GM21529 (cell line): ENCODE measurements around the gene SKP1.

Experiments
- ATAC-seq: cut with Tn5 transposase; IDR thresholded peaks from one replicate; pipeline ENCODE4 v1.9.1; 2021; ENCODE audit not compliant: unreplicated experiment

The SKP1 gene

GRCh38 chr5:134143944-134144941 lies 32.5 kb downstream of the SKP1 start:
- ATAC-seq: no peak

DNA sequence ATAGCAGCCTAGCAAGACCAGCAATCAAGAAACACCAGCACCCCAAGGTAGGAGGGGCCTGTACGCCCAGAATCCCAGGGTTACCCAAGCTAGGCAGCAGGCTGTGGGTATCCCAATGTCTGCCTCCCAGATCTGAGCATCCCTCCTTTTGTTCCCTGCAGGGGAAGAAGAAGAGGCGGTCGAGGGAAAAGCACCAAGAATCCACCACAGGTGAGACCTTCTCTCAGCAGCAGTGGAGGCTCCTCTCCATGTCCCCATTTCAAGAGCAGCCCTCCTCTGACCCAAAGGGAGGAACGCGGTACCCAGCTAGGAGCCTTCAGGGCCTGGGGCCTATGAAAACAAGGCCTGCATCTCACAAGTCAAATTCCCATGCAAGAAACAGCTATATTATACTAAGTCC lies 33.3 kb downstream of the SKP1 start:
- no peak for ATAC-seq

GRCh38 chr5:134142806-134143205 lies 33.9 kb downstream of the SKP1 start:
- ATAC-seq: no peak

GRCh38 chr5:134142052-134142451 lies 34.7 kb downstream of the SKP1 start:
- no peak for ATAC-seq

- ATAC-seq: no peak
These were observed 35.3 kb downstream of the SKP1 start for GRCh38 chr5:134141331-134142050.

GRCh38 chr5:134140530-134141201 lies 36.1 kb downstream of the SKP1 start:
- peak; percentile 52 for ATAC-seq

- no peak for ATAC-seq
These were observed 36.8 kb downstream of the SKP1 start for GRCh38 chr5:134139891-134140469.

DNA sequence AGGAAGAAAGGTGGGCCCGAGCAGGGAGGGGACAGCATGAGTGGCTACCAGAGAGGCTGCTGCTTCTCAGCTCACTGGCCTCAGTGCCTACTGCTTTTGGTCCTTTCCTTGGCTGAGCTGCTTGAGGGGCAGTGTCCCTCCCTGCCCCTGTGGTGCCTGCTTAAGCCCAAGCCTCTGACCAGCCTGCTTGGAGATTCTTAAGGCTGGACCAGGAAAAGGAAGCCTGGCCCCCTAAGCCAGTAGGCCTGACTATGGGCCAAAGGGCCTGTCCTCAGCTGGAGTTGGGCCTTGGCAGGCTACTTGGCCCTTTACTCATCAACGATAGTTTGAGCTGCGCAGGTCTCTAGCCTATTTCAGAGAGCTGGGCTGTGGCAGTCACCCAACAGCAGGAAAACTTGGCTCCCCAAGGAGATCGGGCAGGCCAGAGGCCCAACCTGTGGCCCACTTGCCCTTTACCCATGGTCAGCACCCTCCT lies 37.3 kb downstream of the SKP1 start:
- ATAC-seq: no peak

DNA sequence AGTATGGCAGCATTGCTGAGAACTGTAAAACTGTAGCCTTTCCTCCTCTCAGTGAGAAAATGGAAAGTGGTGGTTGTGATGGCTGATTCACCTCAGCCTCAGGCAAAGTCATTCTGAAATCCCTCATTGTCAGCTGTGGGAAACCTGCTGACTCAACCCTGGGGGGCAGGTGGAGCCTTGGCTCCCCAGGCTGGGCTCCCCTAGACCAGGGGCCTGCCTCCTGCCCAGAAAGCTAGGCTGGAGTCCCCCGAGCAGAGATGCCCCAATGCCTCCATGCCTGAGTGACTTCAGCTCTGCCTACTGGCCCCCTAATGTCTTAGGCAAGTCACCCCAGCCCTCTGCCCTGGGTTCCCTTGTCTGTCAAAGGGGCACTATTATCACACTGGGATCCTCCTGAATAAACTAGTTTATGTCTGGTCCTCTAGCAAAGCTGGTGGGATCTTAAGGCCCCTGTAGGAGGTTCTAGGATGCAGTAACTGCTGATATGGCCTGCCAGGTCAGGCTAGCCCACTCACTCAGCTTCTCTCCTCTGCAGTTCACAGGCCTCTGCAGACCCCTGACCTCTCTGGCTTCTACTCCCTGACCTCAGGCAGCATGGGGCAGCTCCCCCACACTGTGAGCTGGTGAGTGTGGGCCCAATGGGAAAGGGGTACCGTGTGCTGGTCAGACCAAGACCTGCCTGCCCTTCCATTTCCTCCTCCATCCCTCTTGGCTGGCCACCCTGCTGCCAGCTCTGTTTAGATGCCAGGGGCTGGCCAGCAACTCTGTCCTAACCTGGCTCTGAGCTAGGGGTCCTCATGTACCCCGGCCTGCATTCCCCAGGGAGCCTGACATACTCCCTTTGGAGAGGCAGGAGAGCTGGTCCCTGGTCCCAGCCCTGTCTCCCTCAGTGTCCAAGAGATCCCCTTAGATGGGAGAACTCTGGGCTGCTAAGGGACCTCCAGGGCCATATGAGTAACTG lies 38.1 kb downstream of the SKP1 start:
- peak; percentile 77 for ATAC-seq

GRCh38 chr5:134136771-134137170 lies 40.0 kb downstream of the SKP1 start:
- ATAC-seq: no peak

GRCh38 chr5:134136221-134136631 lies 40.5 kb downstream of the SKP1 start:
- ATAC-seq: no peak

- no peak for ATAC-seq
These were observed 41.6 kb downstream of the SKP1 start for GRCh38 chr5:134135091-134135655.

GRCh38 chr5:134133995-134134541 lies 42.7 kb downstream of the SKP1 start:
- no peak for ATAC-seq

GRCh38 chr5:134133188-134133994 lies 43.4 kb downstream of the SKP1 start:
- ATAC-seq: no peak

DNA sequence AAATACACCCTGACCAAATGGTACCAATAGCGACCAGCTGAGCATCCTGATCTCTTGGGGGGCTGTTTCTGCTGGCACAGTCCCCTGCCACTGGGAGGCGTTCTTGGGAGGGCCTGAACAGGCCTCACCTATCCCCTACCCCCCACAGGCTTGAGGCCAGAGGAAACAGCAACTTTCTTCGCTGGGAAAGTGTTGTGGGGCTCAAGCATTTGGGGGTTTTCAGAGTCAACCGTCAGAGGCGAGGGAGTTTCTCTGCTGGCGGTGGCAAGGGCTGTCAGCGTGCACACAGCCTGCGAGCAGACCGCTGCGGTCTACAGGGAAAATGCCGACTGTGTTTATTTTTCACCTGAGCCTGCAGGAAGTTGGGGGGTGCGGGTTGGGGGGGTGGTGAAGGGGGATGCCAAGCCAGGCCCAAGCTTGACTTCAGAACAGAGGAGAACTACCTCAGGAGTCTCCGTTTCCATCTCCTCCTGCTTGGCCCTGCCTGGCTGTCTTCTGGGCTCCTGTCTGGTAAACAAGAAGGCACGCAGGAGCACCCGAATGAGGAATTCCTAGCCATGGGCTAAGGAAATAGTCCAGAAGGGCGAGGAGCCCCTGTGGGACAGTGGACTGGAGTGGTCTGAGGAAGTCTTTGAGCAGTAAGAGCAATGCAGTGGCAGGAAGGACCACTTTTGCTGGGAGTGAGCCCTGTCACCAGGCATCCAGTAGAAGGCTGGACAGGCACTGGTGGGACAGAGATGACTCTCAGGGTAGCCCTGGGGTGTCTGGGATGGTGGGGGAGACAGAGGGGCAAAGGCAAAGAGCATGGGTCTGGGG lies 44.2 kb downstream of the SKP1 start:
- ATAC-seq: peak; percentile 76

- ATAC-seq: no peak
These were observed 45.0 kb downstream of the SKP1 start for GRCh38 chr5:134131578-134132350.

GRCh38 chr5:134131165-134131564 lies 45.6 kb downstream of the SKP1 start:
- no peak for ATAC-seq
